Measurements from ENCODE around the gene NOXA1.
"Not testable (repeated sequence)": the region's sequence is repeated elsewhere in the genome, so short reads cannot be mapped to it uniquely, and the experiment has no call there.

NOXA1 gene

DNA sequence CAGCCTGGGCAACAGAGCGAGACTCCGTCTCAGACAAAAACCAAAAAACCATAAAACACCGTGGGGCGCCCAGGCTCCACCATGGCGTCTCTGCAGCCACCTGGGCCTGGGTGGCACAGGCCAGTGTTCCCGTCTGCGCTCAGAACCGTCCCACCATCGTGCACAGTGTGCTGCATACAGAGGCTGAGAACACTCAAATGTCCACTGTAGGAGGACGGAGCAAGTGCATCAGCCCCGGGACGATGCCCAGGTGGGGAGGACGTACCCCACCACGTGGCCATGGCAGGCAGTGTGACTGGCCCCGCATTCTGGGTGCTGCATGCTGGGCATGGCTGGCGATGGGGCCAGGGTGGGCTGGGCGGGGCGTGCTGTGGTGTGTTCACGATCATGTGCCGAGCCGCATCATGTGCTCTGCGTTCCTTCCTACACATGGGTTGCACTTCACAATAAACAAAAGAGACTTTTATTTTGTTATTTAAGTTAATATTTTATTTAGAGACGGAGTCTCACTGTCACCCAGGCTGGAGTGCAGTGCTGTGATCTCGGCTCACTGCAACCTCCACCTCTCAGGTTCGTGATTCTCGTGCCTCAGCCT is 38.0 kb upstream of the NOXA1 start:
- Histone ChIP-seq H3K9me3 (ENCODE audit: severe bottlenecking) (no peaks in the 10 kb centered on the region), H3K27ac (ENCODE audit: poor library complexity, severe bottlenecking) (no peak overlapping the region), H3K36me3 (ENCODE audit: low read depth) (no peaks in the 10 kb centered on the region), H3K4me3 (ENCODE audit: severe bottlenecking) (no peak overlapping the region), H3K4me1 (ENCODE audit: insufficient read depth, poor library complexity, severe bottlenecking) (no peaks in the 10 kb centered on the region), H3K27me3 (ENCODE audit: insufficient read depth, poor library complexity, severe bottlenecking) (no peaks in the 10 kb centered on the region)
- TF ChIP-seq, protein P1, sequence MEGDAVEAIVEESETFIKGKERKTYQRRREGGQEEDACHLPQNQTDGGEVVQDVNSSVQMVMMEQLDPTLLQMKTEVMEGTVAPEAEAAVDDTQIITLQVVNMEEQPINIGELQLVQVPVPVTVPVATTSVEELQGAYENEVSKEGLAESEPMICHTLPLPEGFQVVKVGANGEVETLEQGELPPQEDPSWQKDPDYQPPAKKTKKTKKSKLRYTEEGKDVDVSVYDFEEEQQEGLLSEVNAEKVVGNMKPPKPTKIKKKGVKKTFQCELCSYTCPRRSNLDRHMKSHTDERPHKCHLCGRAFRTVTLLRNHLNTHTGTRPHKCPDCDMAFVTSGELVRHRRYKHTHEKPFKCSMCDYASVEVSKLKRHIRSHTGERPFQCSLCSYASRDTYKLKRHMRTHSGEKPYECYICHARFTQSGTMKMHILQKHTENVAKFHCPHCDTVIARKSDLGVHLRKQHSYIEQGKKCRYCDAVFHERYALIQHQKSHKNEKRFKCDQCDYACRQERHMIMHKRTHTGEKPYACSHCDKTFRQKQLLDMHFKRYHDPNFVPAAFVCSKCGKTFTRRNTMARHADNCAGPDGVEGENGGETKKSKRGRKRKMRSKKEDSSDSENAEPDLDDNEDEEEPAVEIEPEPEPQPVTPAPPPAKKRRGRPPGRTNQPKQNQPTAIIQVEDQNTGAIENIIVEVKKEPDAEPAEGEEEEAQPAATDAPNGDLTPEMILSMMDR (IDR thresholded peaks at IDR 0.05; ENCODE audit: poor library complexity, severe bottlenecking) = no peak
- peak; percentile 31 for DNase-seq (ENCODE audit: low spot score)
- no peak for ATAC-seq (ENCODE audit: low read depth)

DNA sequence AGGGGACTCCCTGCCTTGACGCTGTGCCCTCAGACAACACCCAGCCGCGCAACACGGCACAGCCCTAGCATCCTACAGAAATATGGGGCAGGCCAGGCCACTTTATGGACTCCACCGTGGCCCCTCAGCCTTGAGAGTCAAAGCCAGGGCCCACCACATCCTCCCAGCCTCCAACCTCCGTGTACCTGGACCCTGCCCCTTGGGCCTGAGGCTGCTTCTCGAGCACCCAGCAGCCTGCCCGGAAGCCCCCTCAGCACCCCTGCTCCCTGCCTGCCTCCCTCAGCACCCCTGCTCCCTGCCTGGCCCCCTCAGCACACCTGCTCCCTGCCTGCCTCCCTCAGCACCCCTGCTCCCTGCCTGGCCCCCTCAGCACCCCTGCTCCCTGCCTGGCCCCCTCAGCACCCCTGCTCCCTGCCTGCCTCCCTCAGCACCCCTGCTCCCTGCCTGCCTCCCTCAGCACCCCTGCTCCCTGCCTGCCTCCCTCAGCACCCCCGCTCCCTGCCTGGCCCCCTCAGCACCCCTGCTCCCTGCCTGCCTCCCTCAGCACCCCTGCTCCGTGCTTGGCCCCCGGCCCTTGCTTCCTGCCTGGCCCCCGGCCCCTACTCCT is 36.6 kb upstream of the NOXA1 start:
- H3K36me3 ChIP-seq (ENCODE audit: low read depth); DNase-seq (ENCODE audit: low spot score); H3K27ac ChIP-seq (ENCODE audit: poor library complexity, severe bottlenecking); H3K4me3 ChIP-seq (ENCODE audit: severe bottlenecking); H3K27me3 ChIP-seq (ENCODE audit: insufficient read depth, poor library complexity, severe bottlenecking); H3K9me3 ChIP-seq (ENCODE audit: severe bottlenecking); ATAC-seq (ENCODE audit: low read depth); H3K4me1 ChIP-seq (ENCODE audit: insufficient read depth, poor library complexity, severe bottlenecking): not testable (repeated sequence)

- no peaks in the 10 kb centered on the region for H3K4me1 ChIP-seq (ENCODE audit: insufficient read depth, poor library complexity, severe bottlenecking)
- no peak overlapping the region for H3K4me3 ChIP-seq (ENCODE audit: severe bottlenecking)
- no peaks in the 10 kb centered on the region for H3K9me3 ChIP-seq (ENCODE audit: severe bottlenecking)
- H3K27ac ChIP-seq (ENCODE audit: poor library complexity, severe bottlenecking) = no peak overlapping the region
- no peaks in the 10 kb centered on the region for H3K36me3 ChIP-seq (ENCODE audit: low read depth)
- TF ChIP-seq, protein P1 (IDR thresholded peaks at IDR 0.05; ENCODE audit: poor library complexity, severe bottlenecking) = no peak
- no peaks in the 10 kb centered on the region for H3K27me3 ChIP-seq (ENCODE audit: insufficient read depth, poor library complexity, severe bottlenecking)
- DNase-seq (ENCODE audit: low spot score) (no peak), ATAC-seq (ENCODE audit: low read depth) (no peak)
Observed at GRCh38 chr9:137387114-137387890, 35.9 kb upstream of the NOXA1 start.

DNA sequence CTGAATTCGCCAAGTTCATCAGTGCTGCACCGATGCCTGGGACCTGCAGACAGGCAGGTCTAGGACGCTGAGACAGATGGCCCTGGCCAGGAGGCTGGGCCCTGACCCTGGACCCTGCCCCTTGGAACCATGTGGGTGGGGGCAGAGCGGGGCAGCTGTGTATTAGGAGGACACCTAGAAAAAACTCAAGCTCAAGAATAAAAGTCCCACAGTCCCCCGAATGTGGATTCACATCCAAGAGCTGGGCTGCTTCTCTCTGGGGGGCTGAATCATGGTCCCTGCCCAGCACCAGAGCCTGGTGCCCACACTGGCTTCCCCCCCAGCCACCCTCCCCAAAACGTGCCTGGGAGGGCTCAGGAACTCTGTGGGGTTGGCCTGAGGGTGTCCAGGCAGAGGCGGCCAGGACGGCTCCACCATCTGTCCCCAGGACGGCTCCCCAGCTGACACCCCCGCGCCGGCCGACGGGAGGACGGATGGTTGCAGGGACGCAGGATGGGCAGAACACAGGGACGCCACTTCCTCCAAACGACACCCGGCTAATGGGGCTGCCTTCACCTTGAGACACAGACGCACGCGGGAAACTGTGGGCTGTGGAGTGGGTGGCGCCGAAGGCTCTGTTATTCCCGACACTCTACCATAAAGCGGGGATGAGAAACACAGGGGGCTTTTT is 35.2 kb upstream of the NOXA1 start:
- Histone ChIP-seq H3K4me3 (ENCODE audit: severe bottlenecking) (no peak overlapping the region), H3K9me3 (ENCODE audit: severe bottlenecking) (no peaks in the 10 kb centered on the region), H3K4me1 (ENCODE audit: insufficient read depth, poor library complexity, severe bottlenecking) (no peaks in the 10 kb centered on the region), H3K27me3 (ENCODE audit: insufficient read depth, poor library complexity, severe bottlenecking) (no peaks in the 10 kb centered on the region), H3K36me3 (ENCODE audit: low read depth) (no peaks in the 10 kb centered on the region), H3K27ac (ENCODE audit: poor library complexity, severe bottlenecking) (no peak overlapping the region)
- TF ChIP-seq, protein P1 (IDR thresholded peaks at IDR 0.05; ENCODE audit: poor library complexity, severe bottlenecking) = no peak
- DNase-seq (ENCODE audit: low spot score) (no peak), ATAC-seq (ENCODE audit: low read depth) (no peak)

DNA sequence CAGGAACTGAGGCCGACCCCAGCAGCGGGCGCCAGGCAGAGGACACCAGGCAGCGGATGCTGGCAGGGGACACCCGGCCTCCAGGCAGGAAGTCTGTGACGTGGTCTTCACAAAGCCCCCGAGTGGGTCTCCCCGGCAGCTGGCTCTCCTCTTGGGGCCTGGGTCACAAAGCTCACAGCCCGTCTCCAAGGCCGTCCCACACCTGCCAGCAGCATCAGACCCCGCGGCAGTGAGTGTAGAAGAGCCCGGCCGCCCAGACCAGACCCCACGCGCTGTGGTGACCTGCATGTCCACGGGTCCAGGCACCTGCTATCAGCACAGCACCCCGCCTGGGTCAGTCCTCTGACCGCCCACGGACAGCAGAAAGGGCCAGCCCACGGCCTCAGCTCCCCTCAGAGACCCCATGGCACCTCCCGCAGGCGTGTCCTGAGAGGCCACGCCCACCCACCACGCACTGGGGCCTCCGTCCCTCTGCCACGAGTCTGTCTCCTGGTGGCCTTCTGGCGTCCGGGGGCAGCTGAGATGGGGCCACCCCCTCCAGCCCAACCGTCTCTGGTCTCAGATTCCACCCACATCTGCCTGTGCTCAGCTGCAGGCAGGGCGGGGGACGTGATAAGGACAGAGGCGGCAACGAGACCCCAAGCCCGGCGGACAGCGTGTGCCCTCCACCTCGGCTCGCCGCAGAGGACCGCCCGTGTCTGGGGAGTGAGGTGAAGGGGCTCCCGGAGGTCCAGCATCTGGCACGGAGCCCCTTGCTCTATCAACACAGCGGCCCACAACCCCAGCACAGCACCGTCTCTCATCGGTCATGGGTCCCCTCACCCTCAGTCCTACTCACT is 34.4 kb upstream of the NOXA1 start:
- no peaks in the 10 kb centered on the region for H3K36me3 ChIP-seq (ENCODE audit: low read depth)
- TF ChIP-seq, protein P1 (IDR thresholded peaks at IDR 0.05; ENCODE audit: poor library complexity, severe bottlenecking) = no peak
- H3K27ac ChIP-seq (ENCODE audit: poor library complexity, severe bottlenecking) = no peak overlapping the region
- no peak overlapping the region for H3K4me3 ChIP-seq (ENCODE audit: severe bottlenecking)
- no peaks in the 10 kb centered on the region for H3K4me1 ChIP-seq (ENCODE audit: insufficient read depth, poor library complexity, severe bottlenecking)
- H3K9me3 ChIP-seq (ENCODE audit: severe bottlenecking) = no peaks in the 10 kb centered on the region
- DNase-seq (ENCODE audit: low spot score) (peak; percentile 67), ATAC-seq (ENCODE audit: low read depth) (no peak)
- H3K27me3 ChIP-seq (ENCODE audit: insufficient read depth, poor library complexity, severe bottlenecking) = no peaks in the 10 kb centered on the region
